HepG2 (cell line): Measurements from ENCODE around the gene SEC16A. TPM values are rescaled to one million over a fixed set of nuclear protein-coding genes. Genes with fewer than 3 reads are reported as not detected.

Experiments
- FOXK2 ChIP-seq: fragments of 450-650 bp; IDR thresholded peaks from 2 replicates; pipeline ENCODE4 v1.6.1; 2016
- KDM1A ChIP-seq: IDR thresholded peaks from 2 replicates; pipeline ENCODE4 v1.6.1; 2016; ENCODE audit warnings: missing compliant biosample characterization
- MEF2D ChIP-seq: sonication (generic); formaldehyde crosslinking; IDR thresholded peaks from 2 replicates; pipeline ENCODE4 v1.5.1; 2020; ENCODE audit warnings: mild to moderate bottlenecking, missing genetic modification reagents
- MTF1 ChIP-seq: sonication (generic); formaldehyde crosslinking; IDR thresholded peaks from 2 replicates; pipeline ENCODE4 v1.5.0; 2020; ENCODE audit warnings: missing genetic modification reagents
- MXI1 ChIP-seq: IDR thresholded peaks from 3 replicates; pipeline ENCODE4 v1.6.1; 2012; ENCODE audit warnings: low read depth, low read length, inconsistent platforms, borderline replicate concordance
- NFYB ChIP-seq: sonication (generic); formaldehyde crosslinking; IDR thresholded peaks from 2 replicates; pipeline ENCODE4 v1.4.0; 2020; ENCODE audit warnings: missing genetic modification reagents
- SNAPC2 ChIP-seq: sonication (generic); formaldehyde crosslinking; IDR thresholded peaks from 2 replicates; pipeline ENCODE4 v1.8.1; 2022; ENCODE audit warnings: mild to moderate bottlenecking, missing genetic modification reagents
- SP140L ChIP-seq: sonication (generic); formaldehyde crosslinking; IDR thresholded peaks from 2 replicates; pipeline ENCODE4 v1.4.0; 2020; ENCODE audit warnings: missing genetic modification reagents, borderline replicate concordance
- SP4 ChIP-seq: sonication (generic); formaldehyde crosslinking; IDR thresholded peaks from 2 replicates; pipeline ENCODE4 v1.8.1; 2023; ENCODE audit warnings: mild to moderate bottlenecking, missing genetic modification reagents
- THYN1 ChIP-seq: sonication (generic); formaldehyde crosslinking; IDR thresholded peaks from 2 replicates; pipeline ENCODE4 v1.8.1; 2023; ENCODE audit warnings: low read depth, mild to moderate bottlenecking, moderate library complexity, missing genetic modification reagents, borderline replicate concordance
- ZNF782 ChIP-seq: sonication (generic); formaldehyde crosslinking; IDR thresholded peaks from 2 replicates; pipeline ENCODE4 v1.4.0; 2020; ENCODE audit warnings: missing genetic modification reagents, mild to moderate bottlenecking, borderline replicate concordance
- ZNF788 ChIP-seq: sonication (generic); formaldehyde crosslinking; IDR thresholded peaks from 2 replicates; pipeline ENCODE4 v1.5.0; 2020; ENCODE audit warnings: mild to moderate bottlenecking, missing genetic modification reagents, borderline replicate concordance
- polyA plus RNA-seq, 8 experiments: library from polyadenylated mRNA; depleted of rRNA in 3 of 8; stranded (reverse) in 7 of 8; unstranded in 1 of 8; fragments of >200 nt; fragmentation: Illumina TruSeq in 4 of 8; extraction: Trizol in 4 of 8; gene quantifications; 2 replicates each; pipeline versions ENCODE4 v1.2.1 to v1.2.3, GENCODE V29; 2011 to 2016; ENCODE audit warnings: low read depth in 4 of 8, missing spikeins in 1 of 8, mixed read lengths in 1 of 8; ENCODE audit not compliant: insufficient read depth in 1 of 8
- total RNA-seq, 5 experiments: library from RNA; depleted of rRNA; stranded (reverse); fragments of >200 nt; fragmentation: Illumina TruSeq; extraction: Trizol; gene quantifications; 2 replicates each; pipeline ENCODE4 v1.2.3, GENCODE V29; 2016; ENCODE audit warnings: low read depth in 1 of 5
- TF ChIP-seq, protein P1 (sequence below): sonication (generic); formaldehyde crosslinking; IDR thresholded peaks from 2 replicates; pipeline ENCODE4 v1.4.0; 2020; ENCODE audit warnings: missing genetic modification reagents
- TF ChIP-seq, protein P2 (sequence below): sonication (generic); formaldehyde crosslinking; IDR thresholded peaks from 2 replicates; pipeline ENCODE4 v1.5.0; 2020; ENCODE audit warnings: missing genetic modification reagents, mild to moderate bottlenecking, borderline replicate concordance
- TF ChIP-seq, protein P3 (sequence below), 2 experiments: sonication (generic) in 1 of 2; formaldehyde crosslinking in 1 of 2; IDR thresholded peaks; 2 replicates each; pipeline versions ENCODE4 v1.6.1 to v1.9.0; 2014 to 2022; ENCODE audit warnings: antibody characterized with exemption in 1 of 2, borderline replicate concordance in 1 of 2, inconsistent platforms in 1 of 2, low read depth in 1 of 2, missing genetic modification reagents in 1 of 2
- TF ChIP-seq, protein P4 (sequence below): sonication (generic); formaldehyde crosslinking; IDR thresholded peaks from 2 replicates; pipeline ENCODE4 v1.5.1; 2020; ENCODE audit warnings: missing genetic modification reagents, mild to moderate bottlenecking, borderline replicate concordance

SEC16A gene
- total and polyA plus RNA-seq, 2 of the 13 experiments (the other 11 are each of a cell fraction or from before 2014, with no cell fraction given), result 15.9 to 18.9 TPM

DNA sequence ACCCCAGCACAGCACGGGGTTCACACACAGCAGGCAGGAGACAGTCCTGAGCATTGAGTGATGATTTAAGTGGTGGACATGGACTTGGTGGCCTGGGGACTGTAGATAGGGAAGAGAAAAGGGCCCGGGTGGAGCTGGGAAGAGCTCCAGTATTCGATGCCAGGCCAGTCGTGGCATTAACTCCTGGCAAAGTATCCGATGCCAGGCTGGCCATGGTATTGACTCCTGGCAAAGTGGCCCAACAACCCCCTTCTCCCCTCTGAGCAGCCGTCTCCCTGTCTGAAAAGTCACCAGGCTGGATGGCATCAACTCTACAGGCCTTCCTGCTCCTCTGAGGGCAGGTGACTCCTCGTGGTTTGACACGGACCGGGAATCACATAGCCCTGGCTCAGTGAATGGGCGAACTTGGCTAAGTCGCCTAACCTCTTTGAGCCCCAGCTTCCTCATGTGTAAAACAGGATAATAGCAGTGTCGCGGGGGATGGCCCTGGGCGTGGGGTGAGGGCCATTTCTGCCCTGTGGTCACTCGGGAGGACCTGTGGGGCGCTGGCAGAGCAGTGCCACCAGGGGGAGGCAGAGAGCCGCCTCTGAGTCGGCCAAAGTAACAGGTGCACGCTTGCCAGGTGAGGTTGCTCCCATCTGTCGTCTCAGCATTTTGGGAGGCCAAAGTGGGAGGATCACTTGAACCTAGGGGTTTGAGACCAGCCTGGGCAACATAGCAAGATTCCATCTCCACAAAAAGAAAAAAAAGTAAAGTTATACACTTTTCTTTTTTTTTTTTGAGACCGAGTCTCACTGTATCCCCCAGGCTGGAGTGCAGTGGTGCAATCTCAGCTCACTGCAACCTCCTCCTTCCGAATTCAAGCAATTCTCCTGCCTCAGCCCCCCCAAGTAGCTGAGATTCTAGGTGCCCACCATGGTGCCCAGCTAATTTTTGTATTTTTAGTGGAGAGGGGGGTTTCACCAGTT is 5.7 kb upstream of the SEC16A start (continued):
- TF ChIP-seq NFYB (CRISPR knock-in tag) (no peak), MEF2D (CRISPR knock-in tag) (no peak), ZNF782 (0 out of 2 replicates have a peak, but pooled peaks have one; percentile 24), FOXK2 (no peak), MTF1 (CRISPR knock-in tag) (no peak), KDM1A (CRISPR knock-in tag) (no peak), MXI1 (no peak), SNAPC2 (CRISPR knock-in tag) (no peak), THYN1 (CRISPR knock-in tag) (no peak), ZNF788 (no peak), SP140L (CRISPR knock-in tag) (no peak), SP4 (CRISPR knock-in tag) (no peak)
- TF ChIP-seq, protein P1, sequence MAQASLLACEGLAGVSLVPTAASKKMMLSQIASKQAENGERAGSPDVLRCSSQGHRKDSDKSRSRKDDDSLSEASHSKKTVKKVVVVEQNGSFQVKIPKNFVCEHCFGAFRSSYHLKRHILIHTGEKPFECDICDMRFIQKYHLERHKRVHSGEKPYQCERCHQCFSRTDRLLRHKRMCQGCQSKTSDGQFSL (CRISPR knock-in tag), result no peak
- TF ChIP-seq, protein P2, sequence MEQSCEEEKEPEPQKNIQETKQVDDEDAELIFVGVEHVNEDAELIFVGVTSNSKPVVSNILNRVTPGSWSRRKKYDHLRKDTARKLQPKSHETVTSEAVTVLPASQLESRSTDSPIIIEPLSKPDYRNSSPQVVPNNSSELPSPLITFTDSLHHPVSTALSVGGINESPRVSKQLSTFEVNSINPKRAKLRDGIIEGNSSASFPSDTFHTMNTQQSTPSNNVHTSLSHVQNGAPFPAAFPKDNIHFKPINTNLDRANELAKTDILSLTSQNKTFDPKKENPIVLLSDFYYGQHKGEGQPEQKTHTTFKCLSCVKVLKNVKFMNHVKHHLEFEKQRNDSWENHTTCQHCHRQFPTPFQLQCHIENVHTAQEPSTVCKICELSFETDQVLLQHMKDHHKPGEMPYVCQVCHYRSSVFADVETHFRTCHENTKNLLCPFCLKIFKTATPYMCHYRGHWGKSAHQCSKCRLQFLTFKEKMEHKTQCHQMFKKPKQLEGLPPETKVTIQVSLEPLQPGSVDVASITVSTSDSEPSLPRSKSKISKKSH (CRISPR knock-in tag), result no peak
- TF ChIP-seq, protein P3, sequence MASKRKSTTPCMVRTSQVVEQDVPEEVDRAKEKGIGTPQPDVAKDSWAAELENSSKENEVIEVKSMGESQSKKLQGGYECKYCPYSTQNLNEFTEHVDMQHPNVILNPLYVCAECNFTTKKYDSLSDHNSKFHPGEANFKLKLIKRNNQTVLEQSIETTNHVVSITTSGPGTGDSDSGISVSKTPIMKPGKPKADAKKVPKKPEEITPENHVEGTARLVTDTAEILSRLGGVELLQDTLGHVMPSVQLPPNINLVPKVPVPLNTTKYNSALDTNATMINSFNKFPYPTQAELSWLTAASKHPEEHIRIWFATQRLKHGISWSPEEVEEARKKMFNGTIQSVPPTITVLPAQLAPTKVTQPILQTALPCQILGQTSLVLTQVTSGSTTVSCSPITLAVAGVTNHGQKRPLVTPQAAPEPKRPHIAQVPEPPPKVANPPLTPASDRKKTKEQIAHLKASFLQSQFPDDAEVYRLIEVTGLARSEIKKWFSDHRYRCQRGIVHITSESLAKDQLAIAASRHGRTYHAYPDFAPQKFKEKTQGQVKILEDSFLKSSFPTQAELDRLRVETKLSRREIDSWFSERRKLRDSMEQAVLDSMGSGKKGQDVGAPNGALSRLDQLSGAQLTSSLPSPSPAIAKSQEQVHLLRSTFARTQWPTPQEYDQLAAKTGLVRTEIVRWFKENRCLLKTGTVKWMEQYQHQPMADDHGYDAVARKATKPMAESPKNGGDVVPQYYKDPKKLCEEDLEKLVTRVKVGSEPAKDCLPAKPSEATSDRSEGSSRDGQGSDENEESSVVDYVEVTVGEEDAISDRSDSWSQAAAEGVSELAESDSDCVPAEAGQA (IDR thresholded peaks at IDR 0.05; ENCODE audit: low read depth), result no peak
- TF ChIP-seq, protein P3 (CRISPR knock-in tag; IDR thresholded peaks at IDR 0.05; ENCODE audit: borderline replicate concordance), result no peak
- TF ChIP-seq, protein P4, sequence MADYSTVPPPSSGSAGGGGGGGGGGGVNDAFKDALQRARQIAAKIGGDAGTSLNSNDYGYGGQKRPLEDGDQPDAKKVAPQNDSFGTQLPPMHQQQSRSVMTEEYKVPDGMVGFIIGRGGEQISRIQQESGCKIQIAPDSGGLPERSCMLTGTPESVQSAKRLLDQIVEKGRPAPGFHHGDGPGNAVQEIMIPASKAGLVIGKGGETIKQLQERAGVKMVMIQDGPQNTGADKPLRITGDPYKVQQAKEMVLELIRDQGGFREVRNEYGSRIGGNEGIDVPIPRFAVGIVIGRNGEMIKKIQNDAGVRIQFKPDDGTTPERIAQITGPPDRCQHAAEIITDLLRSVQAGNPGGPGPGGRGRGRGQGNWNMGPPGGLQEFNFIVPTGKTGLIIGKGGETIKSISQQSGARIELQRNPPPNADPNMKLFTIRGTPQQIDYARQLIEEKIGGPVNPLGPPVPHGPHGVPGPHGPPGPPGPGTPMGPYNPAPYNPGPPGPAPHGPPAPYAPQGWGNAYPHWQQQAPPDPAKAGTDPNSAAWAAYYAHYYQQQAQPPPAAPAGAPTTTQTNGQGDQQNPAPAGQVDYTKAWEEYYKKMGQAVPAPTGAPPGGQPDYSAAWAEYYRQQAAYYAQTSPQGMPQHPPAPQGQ (CRISPR knock-in tag), result no peak
